Measurements from ENCODE around the gene MDGA2. TPM values are rescaled to one million over a fixed set of nuclear protein-coding genes. Genes with fewer than 3 reads are reported as not detected.

Gene MDGA2
- total and polyA plus RNA-seq, 7 donors: 0.01 TPM; not detected in 6

DNA sequence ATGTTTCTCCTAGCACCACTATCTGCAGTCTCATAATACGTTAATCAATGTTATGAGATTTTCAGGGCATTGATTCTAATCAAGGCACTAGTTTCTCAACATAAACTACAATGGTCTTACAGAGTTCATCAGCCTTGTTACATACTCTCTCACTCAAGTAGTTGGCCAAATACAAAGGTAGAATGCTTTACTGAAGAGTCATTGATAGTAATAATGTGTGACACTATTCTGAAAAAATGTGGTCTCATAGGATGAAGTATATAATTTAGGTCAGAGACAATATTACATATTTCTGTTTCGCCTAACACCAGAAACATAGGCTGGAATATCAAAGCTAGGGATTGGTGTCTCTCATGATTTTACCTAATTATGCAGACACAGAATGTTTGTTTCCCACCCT lies 35.2 kb upstream of the MDGA2 start:
- Histone ChIP-seq H3K27ac (no peak overlapping the region), H3K9me3 (no peaks in the 10 kb centered on the region), H3K27me3 (ENCODE audit: insufficient read depth in 3 of 3, low read length in 2 of 3) (no peaks in the 10 kb centered on the region), H3K36me3 (ENCODE audit: insufficient read depth in 1 of 2, low read depth in 1 of 2) (no peaks in the 10 kb centered on the region), H3K4me1 (no peaks in the 10 kb centered on the region), H3K4me3 (no peak overlapping the region)
- 84 to 88% (median 84%) methylated on average over 2 of the region's 2 CpGs for WGBS, 3 donors
- ATAC-seq: no peak
- TF ChIP-seq, protein P1, sequence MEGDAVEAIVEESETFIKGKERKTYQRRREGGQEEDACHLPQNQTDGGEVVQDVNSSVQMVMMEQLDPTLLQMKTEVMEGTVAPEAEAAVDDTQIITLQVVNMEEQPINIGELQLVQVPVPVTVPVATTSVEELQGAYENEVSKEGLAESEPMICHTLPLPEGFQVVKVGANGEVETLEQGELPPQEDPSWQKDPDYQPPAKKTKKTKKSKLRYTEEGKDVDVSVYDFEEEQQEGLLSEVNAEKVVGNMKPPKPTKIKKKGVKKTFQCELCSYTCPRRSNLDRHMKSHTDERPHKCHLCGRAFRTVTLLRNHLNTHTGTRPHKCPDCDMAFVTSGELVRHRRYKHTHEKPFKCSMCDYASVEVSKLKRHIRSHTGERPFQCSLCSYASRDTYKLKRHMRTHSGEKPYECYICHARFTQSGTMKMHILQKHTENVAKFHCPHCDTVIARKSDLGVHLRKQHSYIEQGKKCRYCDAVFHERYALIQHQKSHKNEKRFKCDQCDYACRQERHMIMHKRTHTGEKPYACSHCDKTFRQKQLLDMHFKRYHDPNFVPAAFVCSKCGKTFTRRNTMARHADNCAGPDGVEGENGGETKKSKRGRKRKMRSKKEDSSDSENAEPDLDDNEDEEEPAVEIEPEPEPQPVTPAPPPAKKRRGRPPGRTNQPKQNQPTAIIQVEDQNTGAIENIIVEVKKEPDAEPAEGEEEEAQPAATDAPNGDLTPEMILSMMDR (IDR thresholded peaks at IDR 0.05): no peak
- intact Hi-C loops (cut with DNase I): no loop called here
- DNase-seq: no peak

DNA sequence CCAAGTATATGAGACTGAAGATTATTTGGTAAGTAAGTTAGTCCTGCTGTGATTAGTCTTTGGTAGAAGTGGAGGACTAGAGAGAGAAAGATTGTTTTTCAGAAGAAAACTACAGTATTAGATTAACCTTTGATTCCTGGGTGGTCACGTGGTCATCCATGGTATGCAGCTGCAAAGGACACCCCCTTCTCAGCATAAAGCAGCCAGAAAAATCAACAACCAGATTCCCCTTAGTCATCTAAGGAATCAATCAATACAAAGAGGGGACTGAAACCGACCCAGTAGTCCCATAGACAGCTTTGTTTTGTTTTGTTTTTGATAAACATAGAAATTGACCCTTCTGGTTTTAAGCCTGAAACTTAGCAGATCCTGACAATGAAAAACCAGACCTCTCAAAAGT lies 30.3 kb upstream of the MDGA2 start:
- 61 to 73% (median 70%) methylated on average over 2 of the region's 2 CpGs for WGBS, 3 donors

GRCh38 chr14:47691829-47692228 lies 16.4 kb upstream of the MDGA2 start:
- Histone ChIP-seq H3K4me1 (no peaks in the 10 kb centered on the region), H3K9me3 (no peaks in the 10 kb centered on the region), H3K4me3 (no peak overlapping the region), H3K27ac (no peak overlapping the region), H3K36me3 (ENCODE audit: insufficient read depth in 1 of 2, low read depth in 1 of 2) (no peaks in the 10 kb centered on the region), H3K27me3 (ENCODE audit: insufficient read depth in 3 of 3, low read length in 2 of 3) (no peaks in the 10 kb centered on the region)
- ATAC-seq: no peak
- DNase-seq: no peak
- intact Hi-C loops (cut with DNase I): no loop called here
- TF ChIP-seq, protein P1 (IDR thresholded peaks at IDR 0.05): no peak

More for the DNA sequence above, 30.3 kb upstream of the MDGA2 start:
- TF ChIP-seq, protein P1 (IDR thresholded peaks at IDR 0.05): no peak
- no peak for ATAC-seq
- DNase-seq: no peak
- intact Hi-C loops (cut with DNase I): no loop called here
- H3K27me3 ChIP-seq (ENCODE audit: insufficient read depth in 3 of 3, low read length in 2 of 3): no peaks in the 10 kb centered on the region
- H3K27ac ChIP-seq: no peak overlapping the region
- H3K4me3 ChIP-seq: no peak overlapping the region
- H3K36me3 ChIP-seq (ENCODE audit: insufficient read depth in 1 of 2, low read depth in 1 of 2): no peaks in the 10 kb centered on the region
- H3K9me3 ChIP-seq: no peaks in the 10 kb centered on the region
- no peaks in the 10 kb centered on the region for H3K4me1 ChIP-seq

DNA sequence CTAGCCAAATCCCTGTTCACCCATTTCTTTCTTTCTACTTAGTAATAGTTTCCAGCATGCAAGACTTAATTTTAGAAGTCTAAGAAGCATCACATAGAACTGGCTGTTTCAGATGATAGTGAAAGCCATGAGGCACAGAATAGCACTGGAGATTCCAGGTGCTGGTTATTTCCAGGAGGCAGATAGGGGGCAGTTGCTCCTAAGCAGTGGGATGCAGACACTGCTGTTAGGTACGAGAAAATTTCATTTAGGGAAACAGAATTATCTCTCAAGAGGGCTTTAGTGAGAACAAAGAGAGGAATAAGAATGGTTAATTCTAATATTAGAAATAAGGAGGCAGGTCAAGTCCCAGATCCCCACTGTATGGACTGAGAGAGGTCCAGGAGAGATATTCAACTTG lies 3.6 kb upstream of the MDGA2 start:
- Histone ChIP-seq H3K27me3 (ENCODE audit: insufficient read depth in 3 of 3, low read length in 2 of 3) (peaks cover 6 to 30% (median 10%) of the 10 kb centered on the region in 3 donors), H3K27ac (no peak overlapping the region), H3K4me1 (no peaks in the 10 kb centered on the region), H3K36me3 (ENCODE audit: insufficient read depth in 1 of 2, low read depth in 1 of 2) (no peaks in the 10 kb centered on the region), H3K4me3 (no peak overlapping the region), H3K9me3 (no peaks in the 10 kb centered on the region)
- no peak for DNase-seq
- intact Hi-C loops (cut with DNase I): no loop called here
- TF ChIP-seq, protein P1 (IDR thresholded peaks at IDR 0.05): no peak
- WGBS, 3 donors: 23 to 40% (median 39%) methylated on average over 1 of the region's 1 CpG
- no peak for ATAC-seq

- intact Hi-C loops (cut with DNase I): no loop called here
- H3K27me3 ChIP-seq (ENCODE audit: insufficient read depth in 3 of 3, low read length in 2 of 3): peaks cover 6 to 37% (median 11%) of the 10 kb centered on the region in 3 donors
- no peak for DNase-seq
- H3K4me1 ChIP-seq: no peaks in the 10 kb centered on the region
- WGBS, 3 donors: 78 to 88% (median 83%) methylated on average over 2 of the region's 2 CpGs
- H3K36me3 ChIP-seq (ENCODE audit: insufficient read depth in 1 of 2, low read depth in 1 of 2): no peaks in the 10 kb centered on the region
- H3K9me3 ChIP-seq: no peaks in the 10 kb centered on the region
- H3K27ac ChIP-seq: no peak overlapping the region
- TF ChIP-seq, protein P1 (IDR thresholded peaks at IDR 0.05): no peak
- no peak for ATAC-seq
- no peak overlapping the region for H3K4me3 ChIP-seq
Measured at GRCh38 chr14:47678157-47678556, 2.8 kb upstream of the MDGA2 start.
